HL-60/S4 treated with phorbol 12-myristate 13-acetate at 8.2 ng/mL for 4 days and 3 days (cell line): ENCODE results near the gene KLHL17.

Experiments used
- in situ Hi-C: fragments of 300-500 bp; cut with MboI; formaldehyde crosslinking; loops from 2 replicates; pipeline ENCODE4 v1.15.0; 2022; ENCODE audit warnings: low sequenced_read_pairs

Gene KLHL17

GRCh38 chr1:1013922-1014648 is 53.7 kb downstream of the KLHL17 start:
- in situ Hi-C loops: no loop called here

GRCh38 chr1:1014799-1015681 is 54.7 kb downstream of the KLHL17 start:
- in situ Hi-C loops: no loop called here
